ENCODE data around the gene FAM20A.

DNA sequence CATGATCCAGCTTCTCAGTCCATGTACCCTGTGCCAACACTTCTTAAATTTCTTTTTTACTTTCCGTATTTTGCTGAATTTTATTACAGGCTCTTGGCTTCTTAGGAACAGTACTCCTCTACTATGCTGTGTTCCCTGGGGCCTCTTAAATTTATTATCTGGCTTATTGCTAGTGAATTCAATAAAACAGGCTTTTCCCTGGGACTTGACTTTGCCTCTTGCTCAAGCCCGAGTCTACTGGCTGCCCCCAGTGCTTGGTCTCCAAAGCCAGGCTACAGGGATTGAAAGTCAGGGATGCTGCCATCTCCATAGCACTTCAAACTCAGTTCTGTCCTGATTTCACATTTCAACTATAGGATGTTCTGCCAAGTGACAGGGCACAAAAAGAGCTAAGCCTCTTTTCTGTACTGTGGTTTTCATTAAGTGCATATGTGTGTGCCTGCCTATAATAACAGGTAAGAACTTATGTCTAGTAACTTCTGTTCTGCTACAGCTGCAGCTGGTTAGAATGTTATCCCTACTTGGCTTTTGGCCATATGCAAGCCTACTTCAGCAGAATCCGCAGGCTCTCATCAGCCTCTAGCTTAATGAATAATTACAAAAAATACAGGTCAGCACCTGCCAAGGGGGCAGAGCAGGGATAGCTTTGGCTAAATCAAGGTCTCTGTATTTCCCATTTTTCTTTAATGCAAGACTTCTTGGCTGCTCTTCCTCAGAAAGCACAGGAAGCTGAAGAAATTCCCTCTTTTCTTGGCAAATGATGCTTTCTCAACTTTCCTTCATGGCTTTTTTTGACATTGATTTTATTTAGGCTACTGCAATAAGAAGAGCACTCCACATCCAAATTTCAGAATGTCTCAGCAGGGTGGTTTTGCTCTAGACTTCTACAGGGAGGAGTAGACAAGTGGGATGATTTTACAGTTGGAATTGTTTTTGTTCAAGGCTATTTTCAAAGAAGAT is 8.2 kb downstream of the FAM20A start:
- TF ChIP-seq, protein P1, sequence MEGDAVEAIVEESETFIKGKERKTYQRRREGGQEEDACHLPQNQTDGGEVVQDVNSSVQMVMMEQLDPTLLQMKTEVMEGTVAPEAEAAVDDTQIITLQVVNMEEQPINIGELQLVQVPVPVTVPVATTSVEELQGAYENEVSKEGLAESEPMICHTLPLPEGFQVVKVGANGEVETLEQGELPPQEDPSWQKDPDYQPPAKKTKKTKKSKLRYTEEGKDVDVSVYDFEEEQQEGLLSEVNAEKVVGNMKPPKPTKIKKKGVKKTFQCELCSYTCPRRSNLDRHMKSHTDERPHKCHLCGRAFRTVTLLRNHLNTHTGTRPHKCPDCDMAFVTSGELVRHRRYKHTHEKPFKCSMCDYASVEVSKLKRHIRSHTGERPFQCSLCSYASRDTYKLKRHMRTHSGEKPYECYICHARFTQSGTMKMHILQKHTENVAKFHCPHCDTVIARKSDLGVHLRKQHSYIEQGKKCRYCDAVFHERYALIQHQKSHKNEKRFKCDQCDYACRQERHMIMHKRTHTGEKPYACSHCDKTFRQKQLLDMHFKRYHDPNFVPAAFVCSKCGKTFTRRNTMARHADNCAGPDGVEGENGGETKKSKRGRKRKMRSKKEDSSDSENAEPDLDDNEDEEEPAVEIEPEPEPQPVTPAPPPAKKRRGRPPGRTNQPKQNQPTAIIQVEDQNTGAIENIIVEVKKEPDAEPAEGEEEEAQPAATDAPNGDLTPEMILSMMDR (IDR thresholded peaks at IDR 0.05; ENCODE audit: low read depth, low read length) = no peak
- no peak for TF ChIP-seq EZH2phosphoT487 (IDR thresholded peaks at IDR 0.05; ENCODE audit: low read depth)

Data from OCI-LY3 (cell line).